ENCODE results near the gene FAM131B. TPM values are rescaled to one million over a fixed set of nuclear protein-coding genes. Genes with fewer than 3 reads are reported as not detected.

The FAM131B gene
- total RNA-seq, 1 donor from 2014 or later = 111 TPM

DNA sequence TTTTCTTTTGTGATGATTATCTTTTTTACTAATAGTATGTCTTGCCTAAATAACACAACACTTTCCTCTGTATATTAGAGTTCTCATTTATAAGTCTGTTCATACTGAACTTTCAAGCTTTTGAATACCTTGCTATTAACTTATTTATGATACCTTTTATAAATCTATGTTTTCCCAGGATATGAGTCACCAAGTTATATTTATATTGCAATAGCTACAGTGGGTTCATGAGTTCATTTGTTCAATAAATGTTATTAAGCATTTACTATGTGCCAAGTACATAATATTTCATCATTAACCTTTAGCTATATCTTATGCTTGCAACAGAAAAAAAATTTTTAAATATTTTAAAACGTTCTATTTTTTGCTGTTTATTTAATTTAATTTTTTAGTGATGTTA is 28.3 kb downstream of the FAM131B start:
- TF ChIP-seq, protein P1, sequence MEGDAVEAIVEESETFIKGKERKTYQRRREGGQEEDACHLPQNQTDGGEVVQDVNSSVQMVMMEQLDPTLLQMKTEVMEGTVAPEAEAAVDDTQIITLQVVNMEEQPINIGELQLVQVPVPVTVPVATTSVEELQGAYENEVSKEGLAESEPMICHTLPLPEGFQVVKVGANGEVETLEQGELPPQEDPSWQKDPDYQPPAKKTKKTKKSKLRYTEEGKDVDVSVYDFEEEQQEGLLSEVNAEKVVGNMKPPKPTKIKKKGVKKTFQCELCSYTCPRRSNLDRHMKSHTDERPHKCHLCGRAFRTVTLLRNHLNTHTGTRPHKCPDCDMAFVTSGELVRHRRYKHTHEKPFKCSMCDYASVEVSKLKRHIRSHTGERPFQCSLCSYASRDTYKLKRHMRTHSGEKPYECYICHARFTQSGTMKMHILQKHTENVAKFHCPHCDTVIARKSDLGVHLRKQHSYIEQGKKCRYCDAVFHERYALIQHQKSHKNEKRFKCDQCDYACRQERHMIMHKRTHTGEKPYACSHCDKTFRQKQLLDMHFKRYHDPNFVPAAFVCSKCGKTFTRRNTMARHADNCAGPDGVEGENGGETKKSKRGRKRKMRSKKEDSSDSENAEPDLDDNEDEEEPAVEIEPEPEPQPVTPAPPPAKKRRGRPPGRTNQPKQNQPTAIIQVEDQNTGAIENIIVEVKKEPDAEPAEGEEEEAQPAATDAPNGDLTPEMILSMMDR (IDR thresholded peaks at IDR 0.05; ENCODE audit: partially characterized antibody, unreplicated experiment) = no peak
- no peak overlapping the region for H3K27ac Mint-ChIP-seq (ENCODE audit: unreplicated experiment)
- H3K9me3 Mint-ChIP-seq (ENCODE audit: unreplicated experiment) = no peaks in the 10 kb centered on the region
- DNase-seq = no peak
- no peaks in the 10 kb centered on the region for H3K36me3 Mint-ChIP-seq (ENCODE audit: unreplicated experiment)
- no peak overlapping the region for H3K4me3 Mint-ChIP-seq (ENCODE audit: unreplicated experiment)
- H3K27me3 Mint-ChIP-seq (ENCODE audit: unreplicated experiment) = no peaks in the 10 kb centered on the region
- no peaks in the 10 kb centered on the region for H3K4me1 Mint-ChIP-seq (ENCODE audit: low read depth, unreplicated experiment)

DNA sequence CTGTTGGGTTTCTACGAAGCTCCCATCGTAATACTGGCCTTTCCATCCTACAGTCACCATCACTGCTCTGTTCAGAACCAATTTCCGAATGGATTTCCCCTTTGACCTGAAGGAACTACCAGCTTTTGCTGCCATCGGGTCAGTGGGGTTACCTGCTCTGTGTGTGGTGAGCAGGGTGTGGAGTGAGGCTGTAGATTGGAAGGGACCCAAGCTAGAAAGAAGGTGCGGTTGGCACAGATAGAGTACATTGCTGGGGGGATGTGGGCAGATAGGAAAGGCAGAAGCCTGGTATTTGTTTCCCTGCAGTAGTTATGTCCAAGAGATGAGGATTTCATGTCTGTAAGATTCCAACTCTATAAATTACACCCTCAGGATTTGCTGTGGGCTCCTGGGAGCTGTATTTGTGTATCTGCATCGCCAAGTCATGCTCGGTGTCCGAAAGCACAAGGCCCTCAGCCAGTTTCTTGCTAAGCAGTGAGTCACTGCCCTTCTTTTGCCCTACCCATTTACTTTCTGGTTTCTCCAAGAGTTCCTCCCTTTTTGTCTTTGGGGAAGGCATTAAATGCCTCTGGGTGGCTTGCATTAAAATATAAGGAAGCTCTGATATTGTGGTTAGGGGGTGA is 31.2 kb downstream of the FAM131B start:
- TF ChIP-seq, protein P1 (IDR thresholded peaks at IDR 0.05; ENCODE audit: partially characterized antibody, unreplicated experiment) = no peak
- H3K27ac Mint-ChIP-seq (ENCODE audit: unreplicated experiment) = no peak overlapping the region
- no peak overlapping the region for H3K4me3 Mint-ChIP-seq (ENCODE audit: unreplicated experiment)
- peaks cover 2% of the 10 kb centered on the region for H3K4me1 Mint-ChIP-seq (ENCODE audit: low read depth, unreplicated experiment)
- peaks cover 2% of the 10 kb centered on the region for H3K9me3 Mint-ChIP-seq (ENCODE audit: unreplicated experiment)
- no peaks in the 10 kb centered on the region for H3K36me3 Mint-ChIP-seq (ENCODE audit: unreplicated experiment)
- DNase-seq = no peak
- H3K27me3 Mint-ChIP-seq (ENCODE audit: unreplicated experiment) = no peaks in the 10 kb centered on the region

DNA sequence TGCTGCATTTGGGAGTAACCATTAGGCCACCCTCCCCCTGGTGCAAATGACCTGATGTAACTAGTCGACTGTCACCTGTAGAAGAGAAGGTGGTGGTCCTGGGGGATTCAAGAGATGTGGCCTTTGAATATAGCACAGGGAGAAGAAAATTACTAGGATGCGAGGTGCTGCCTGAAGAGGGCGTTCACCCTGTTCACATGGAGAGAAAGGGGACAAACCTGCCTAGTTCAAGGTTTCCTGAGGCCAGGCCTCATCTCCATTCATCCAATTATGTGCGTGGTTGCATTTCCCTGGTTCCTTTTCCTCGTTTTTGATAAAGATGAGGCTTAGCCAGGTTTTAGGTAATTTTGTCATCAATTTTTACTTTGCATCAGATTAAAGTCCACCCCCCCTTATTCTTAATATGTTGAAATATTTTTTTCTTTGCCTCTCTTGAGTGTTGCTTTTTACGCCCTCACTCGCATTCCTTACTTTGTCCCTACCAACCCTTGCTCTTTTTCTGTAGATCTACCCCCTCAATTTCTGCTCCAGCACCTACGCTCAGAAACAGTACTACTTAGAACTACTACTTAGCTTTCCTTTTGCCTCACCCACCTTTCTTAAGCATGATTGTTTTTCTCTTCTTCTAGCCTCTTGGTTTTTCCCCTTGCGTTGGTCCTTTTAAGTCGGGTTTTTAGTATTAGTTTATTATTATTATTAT is 32.9 kb downstream of the FAM131B start:
- H3K4me3 Mint-ChIP-seq (ENCODE audit: unreplicated experiment) = no peak overlapping the region
- no peaks in the 10 kb centered on the region for H3K36me3 Mint-ChIP-seq (ENCODE audit: unreplicated experiment)

DNA sequence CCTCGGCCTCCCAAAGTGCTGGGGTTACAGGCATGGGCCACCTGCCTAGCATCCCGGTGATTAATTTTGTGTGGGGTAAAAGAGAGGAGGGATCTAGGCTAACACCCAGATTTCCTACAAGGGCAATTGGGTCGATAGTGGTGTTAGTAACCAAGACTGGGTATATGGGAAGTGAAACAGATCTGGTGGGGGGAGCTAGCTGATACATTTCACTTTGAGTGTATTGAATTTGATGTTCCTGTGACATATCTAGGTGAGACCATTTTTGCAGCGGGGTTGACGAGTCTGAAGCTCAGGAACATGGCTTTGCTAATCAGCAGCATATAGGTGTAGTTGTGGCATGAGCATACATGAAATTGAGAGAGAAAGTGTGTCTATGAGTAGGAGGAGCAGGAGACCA is 34.6 kb downstream of the FAM131B start:
- H3K27ac Mint-ChIP-seq (ENCODE audit: unreplicated experiment) = no peak overlapping the region
- H3K4me1 Mint-ChIP-seq (ENCODE audit: low read depth, unreplicated experiment) = peaks cover 17% of the 10 kb centered on the region
- peaks cover 4% of the 10 kb centered on the region for H3K9me3 Mint-ChIP-seq (ENCODE audit: unreplicated experiment)
- no peaks in the 10 kb centered on the region for H3K36me3 Mint-ChIP-seq (ENCODE audit: unreplicated experiment)
- H3K27me3 Mint-ChIP-seq (ENCODE audit: unreplicated experiment) = peaks cover 2% of the 10 kb centered on the region
- H3K4me3 Mint-ChIP-seq (ENCODE audit: unreplicated experiment) = no peak overlapping the region
- TF ChIP-seq, protein P1 (IDR thresholded peaks at IDR 0.05; ENCODE audit: partially characterized antibody, unreplicated experiment) = no peak
- DNase-seq = no peak

More for the DNA sequence above, 32.9 kb downstream of the FAM131B start:
- Mint-ChIP-seq H3K27me3 (ENCODE audit: unreplicated experiment) (no peaks in the 10 kb centered on the region), H3K9me3 (ENCODE audit: unreplicated experiment) (peaks cover 2% of the 10 kb centered on the region), H3K27ac (ENCODE audit: unreplicated experiment) (no peak overlapping the region), H3K4me1 (ENCODE audit: low read depth, unreplicated experiment) (peaks cover 2% of the 10 kb centered on the region)
- no peak for DNase-seq
- TF ChIP-seq, protein P1 (IDR thresholded peaks at IDR 0.05; ENCODE audit: partially characterized antibody, unreplicated experiment) = no peak

DNA sequence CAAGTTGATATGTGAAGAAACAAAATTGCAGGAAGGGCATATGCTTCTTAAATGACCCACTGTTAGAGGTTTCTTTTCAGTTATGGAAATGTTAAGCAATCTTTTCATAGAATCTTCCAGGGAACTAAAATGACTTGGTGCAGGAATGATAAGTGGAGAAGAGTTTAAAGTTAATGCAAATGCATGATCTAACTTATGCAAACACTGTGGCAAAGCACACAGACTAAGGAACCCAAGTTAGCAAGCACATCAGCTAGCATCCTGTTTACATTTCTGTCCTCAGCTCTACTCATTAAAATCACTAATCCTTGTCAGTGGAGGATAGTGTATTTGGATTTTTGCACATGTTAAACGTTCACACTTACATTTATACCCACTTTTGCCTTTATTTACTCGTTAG is 37.3 kb downstream of the FAM131B start:
- no peaks in the 10 kb centered on the region for H3K36me3 Mint-ChIP-seq (ENCODE audit: unreplicated experiment)
- TF ChIP-seq, protein P1 (IDR thresholded peaks at IDR 0.05; ENCODE audit: partially characterized antibody, unreplicated experiment) = no peak
- H3K4me3 Mint-ChIP-seq (ENCODE audit: unreplicated experiment) = no peak overlapping the region
- H3K27me3 Mint-ChIP-seq (ENCODE audit: unreplicated experiment) = peaks cover 2% of the 10 kb centered on the region
- peaks cover 27% of the 10 kb centered on the region for H3K4me1 Mint-ChIP-seq (ENCODE audit: low read depth, unreplicated experiment)
- DNase-seq = no peak
- no peak overlapping the region for H3K27ac Mint-ChIP-seq (ENCODE audit: unreplicated experiment)
- H3K9me3 Mint-ChIP-seq (ENCODE audit: unreplicated experiment) = peaks cover 9% of the 10 kb centered on the region

Data from glutamatergic neuron (in vitro differentiated cells).